ENCODE data around the gene OR10H1.
A peak's percentile ranks its signal among the peaks of the same experiment; 100 is the strongest.
"Not testable (repeated sequence)": the region's sequence is repeated elsewhere in the genome, so short reads cannot be mapped to it uniquely, and the experiment has no call there.

OR10H1 gene

GRCh38 chr19:15779756-15780476 lies 35.5 kb downstream of the OR10H1 start:
- H3K4me3 ChIP-seq (ENCODE audit: low read depth, low read length): no peak overlapping the region
- DNase-seq (ENCODE audit: low read depth): peak; percentile 0
- TF ChIP-seq CTCF (conservative IDR thresholded peaks at IDR 0.05; ENCODE audit: low read depth, low read length): no peak

GRCh38 chr19:15776991-15777970 lies 38.2 kb downstream of the OR10H1 start:
- no peak for TF ChIP-seq CTCF (conservative IDR thresholded peaks at IDR 0.05; ENCODE audit: low read depth, low read length)
- DNase-seq (ENCODE audit: low read depth): no peak

GRCh38 chr19:15776264-15776663 lies 39.2 kb downstream of the OR10H1 start:
- DNase-seq (ENCODE audit: low read depth): no peak
- no peak for TF ChIP-seq CTCF (conservative IDR thresholded peaks at IDR 0.05; ENCODE audit: low read depth, low read length)
- no peak overlapping the region for H3K4me3 ChIP-seq (ENCODE audit: low read depth, low read length)

More at GRCh38 chr19:15776991-15777970, 38.2 kb downstream of the OR10H1 start:
- no peak overlapping the region for H3K4me3 ChIP-seq (ENCODE audit: low read depth, low read length)

- no peak for TF ChIP-seq CTCF (conservative IDR thresholded peaks at IDR 0.05; ENCODE audit: low read depth, low read length)
- no peak overlapping the region for H3K4me3 ChIP-seq (ENCODE audit: low read depth, low read length)
- DNase-seq (ENCODE audit: low read depth): no peak
These were observed 40.2 kb downstream of the OR10H1 start for GRCh38 chr19:15775249-15775648.

GRCh38 chr19:15774159-15774558 lies 41.3 kb downstream of the OR10H1 start:
- DNase-seq (ENCODE audit: low read depth): not testable (repeated sequence)

GRCh38 chr19:15769586-15769985 lies 45.9 kb downstream of the OR10H1 start:
- DNase-seq (ENCODE audit: low read depth): no peak
- TF ChIP-seq CTCF (conservative IDR thresholded peaks at IDR 0.05; ENCODE audit: low read depth, low read length): no peak
- H3K4me3 ChIP-seq (ENCODE audit: low read depth, low read length): no peak overlapping the region

More at GRCh38 chr19:15774159-15774558, 41.3 kb downstream of the OR10H1 start:
- H3K4me3 ChIP-seq (ENCODE audit: low read depth, low read length): not testable (repeated sequence)

- no peak for TF ChIP-seq CTCF (conservative IDR thresholded peaks at IDR 0.05; ENCODE audit: low read depth, low read length)
- H3K4me3 ChIP-seq (ENCODE audit: low read depth, low read length): no peak overlapping the region
- DNase-seq (ENCODE audit: low read depth): no peak
These were observed 55.4 kb downstream of the OR10H1 start for GRCh38 chr19:15759962-15760565.

Measured in choroid plexus epithelial cell (primary cell).